ENCODE results near the gene GPR176.

Gene GPR176

GRCh38 chr15:39890621-39891020 lies 29.4 kb downstream of the GPR176 start:
- DNase-seq (ENCODE audit: low read depth in 2 of 3, low spot score in 2 of 3): no peak

GRCh38 chr15:39889601-39890000 lies 30.5 kb downstream of the GPR176 start:
- no peak for DNase-seq (ENCODE audit: low read depth in 2 of 3, low spot score in 2 of 3)

- DNase-seq (ENCODE audit: low read depth in 2 of 3, low spot score in 2 of 3): no peak
Measured at GRCh38 chr15:39888809-39889208, 31.3 kb downstream of the GPR176 start.

- no peak for DNase-seq (ENCODE audit: low read depth in 2 of 3, low spot score in 2 of 3)
Measured at GRCh38 chr15:39888243-39888642, 31.8 kb downstream of the GPR176 start.

GRCh38 chr15:39887832-39888231 lies 32.2 kb downstream of the GPR176 start:
- DNase-seq (ENCODE audit: low read depth in 2 of 3, low spot score in 2 of 3): no peak

GRCh38 chr15:39887211-39887610 lies 32.9 kb downstream of the GPR176 start:
- DNase-seq (ENCODE audit: low read depth in 2 of 3, low spot score in 2 of 3): no peak

- no peak for DNase-seq (ENCODE audit: low read depth in 2 of 3, low spot score in 2 of 3)
Measured at GRCh38 chr15:39886418-39886817, 33.6 kb downstream of the GPR176 start.

GRCh38 chr15:39885099-39885777 lies 34.8 kb downstream of the GPR176 start:
- no peak for DNase-seq (ENCODE audit: low read depth in 2 of 3, low spot score in 2 of 3)

GRCh38 chr15:39884351-39884750 lies 35.7 kb downstream of the GPR176 start:
- DNase-seq (ENCODE audit: low read depth in 2 of 3, low spot score in 2 of 3): no peak

- no peak for DNase-seq (ENCODE audit: low read depth in 2 of 3, low spot score in 2 of 3)
Measured at GRCh38 chr15:39882602-39883001, 37.5 kb downstream of the GPR176 start.

- no peak for DNase-seq (ENCODE audit: low read depth in 2 of 3, low spot score in 2 of 3)
Measured at GRCh38 chr15:39881790-39882189, 38.3 kb downstream of the GPR176 start.

GRCh38 chr15:39880718-39881387 lies 39.2 kb downstream of the GPR176 start:
- no peak for DNase-seq (ENCODE audit: low read depth in 2 of 3, low spot score in 2 of 3)

- DNase-seq (ENCODE audit: low read depth in 2 of 3, low spot score in 2 of 3): no peak
Measured at GRCh38 chr15:39878406-39878785, 41.7 kb downstream of the GPR176 start.

GRCh38 chr15:39874890-39875549 lies 45.0 kb downstream of the GPR176 start:
- no peak for DNase-seq (ENCODE audit: low read depth in 2 of 3, low spot score in 2 of 3)

GRCh38 chr15:39873978-39874377 lies 46.1 kb downstream of the GPR176 start:
- no peak for DNase-seq (ENCODE audit: low read depth in 2 of 3, low spot score in 2 of 3)

- no peak for DNase-seq (ENCODE audit: low read depth in 2 of 3, low spot score in 2 of 3)
Measured at GRCh38 chr15:39870537-39870936, 49.5 kb downstream of the GPR176 start.

GRCh38 chr15:39869858-39870515 lies 50.1 kb downstream of the GPR176 start:
- no peak for DNase-seq (ENCODE audit: low read depth in 2 of 3, low spot score in 2 of 3)

GRCh38 chr15:39869254-39869653 lies 50.8 kb downstream of the GPR176 start:
- no peak for DNase-seq (ENCODE audit: low read depth in 2 of 3, low spot score in 2 of 3)

GRCh38 chr15:39868396-39868795 lies 51.7 kb downstream of the GPR176 start:
- DNase-seq (ENCODE audit: low read depth in 2 of 3, low spot score in 2 of 3): no peak

- DNase-seq (ENCODE audit: low read depth in 2 of 3, low spot score in 2 of 3): no peak
Measured at GRCh38 chr15:39864116-39864515, 56.0 kb downstream of the GPR176 start.

GRCh38 chr15:39860871-39861270 lies 59.2 kb downstream of the GPR176 start:
- DNase-seq (ENCODE audit: low read depth in 2 of 3, low spot score in 2 of 3): no peak

- DNase-seq (ENCODE audit: low read depth in 2 of 3, low spot score in 2 of 3): no peak
Measured at GRCh38 chr15:39860200-39860599, 59.9 kb downstream of the GPR176 start.

All from activated CD8-positive, alpha-beta memory T cell treated with anti-CD3 and anti-CD28 coated beads for 48 hours (primary cell).